Measurements from ENCODE around the gene OR5I1. TPM values are rescaled to one million over a fixed set of nuclear protein-coding genes. Genes with fewer than 3 reads are reported as not detected.
A peak's percentile ranks its signal among the peaks of the same experiment; 100 is the strongest.

The OR5I1 gene
- total RNA-seq, 1 experiment from 2014 or later: not detected

GRCh38 chr11:55966391-55966790 is 30.2 kb upstream of the OR5I1 start:
- CTCF ChIA-PET: no interaction called here
- H3K4me3 Mint-ChIP-seq (ENCODE audit: unreplicated experiment): no peak overlapping the region
- peaks cover 41% of the 10 kb centered on the region for H3K9me3 Mint-ChIP-seq (ENCODE audit: unreplicated experiment)
- POLR2A ChIA-PET: no interaction called here
- H3K4me1 Mint-ChIP-seq (ENCODE audit: insufficient read depth, unreplicated experiment): no peaks in the 10 kb centered on the region
- no peak for TF ChIP-seq CTCF (IDR thresholded peaks at IDR 0.05; ENCODE audit: unreplicated experiment)
- no peaks in the 10 kb centered on the region for H3K27me3 Mint-ChIP-seq (ENCODE audit: insufficient read depth, unreplicated experiment)
- BruUV-seq (replicated peaks): no TSS peak
- H3K27ac Mint-ChIP-seq (ENCODE audit: low read depth, unreplicated experiment): no peak overlapping the region
- no peak for DNase-seq (ENCODE audit: unreplicated experiment)
- H3K36me3 Mint-ChIP-seq (ENCODE audit: insufficient read depth, unreplicated experiment): no peaks in the 10 kb centered on the region
- intact Hi-C loops (cut with micrococcal nuclease): no loop called here

GRCh38 chr11:55956521-55956920 is 20.3 kb upstream of the OR5I1 start:
- intact Hi-C loops (cut with micrococcal nuclease): no loop called here
- BruUV-seq (replicated peaks): no TSS peak
- TF ChIP-seq CTCF (IDR thresholded peaks at IDR 0.05; ENCODE audit: unreplicated experiment): no peak
- Mint-ChIP-seq H3K4me3 (ENCODE audit: unreplicated experiment) (no peak overlapping the region), H3K27ac (ENCODE audit: low read depth, unreplicated experiment) (no peak overlapping the region), H3K4me1 (ENCODE audit: insufficient read depth, unreplicated experiment) (no peaks in the 10 kb centered on the region), H3K36me3 (ENCODE audit: insufficient read depth, unreplicated experiment) (no peaks in the 10 kb centered on the region), H3K27me3 (ENCODE audit: insufficient read depth, unreplicated experiment) (no peaks in the 10 kb centered on the region), H3K9me3 (ENCODE audit: unreplicated experiment) (peaks cover 16% of the 10 kb centered on the region)
- no peak for DNase-seq (ENCODE audit: unreplicated experiment)
- ChIA-PET POLR2A (interaction anchor here (0.7 kb wide), 1 partner anchor 14 kb away, joined by 3 read pairs; no protein-coding TSS in a partner anchor), CTCF (no interaction called here)

GRCh38 chr11:55949330-55949729 is 13.1 kb upstream of the OR5I1 start:
- Mint-ChIP-seq H3K27me3 (ENCODE audit: insufficient read depth, unreplicated experiment) (no peaks in the 10 kb centered on the region), H3K4me1 (ENCODE audit: insufficient read depth, unreplicated experiment) (no peaks in the 10 kb centered on the region)
- BruUV-seq (replicated peaks): no TSS peak

GRCh38 chr11:55942785-55943392 is 6.7 kb upstream of the OR5I1 start:
- peak; percentile 23 for DNase-seq (ENCODE audit: unreplicated experiment)
- intact Hi-C loops (cut with micrococcal nuclease): loop anchor here (1.0 to 5.0 kb wide), 3 partner anchors 146 to 840 kb away; no protein-coding TSS in a partner anchor
- Mint-ChIP-seq H3K36me3 (ENCODE audit: insufficient read depth, unreplicated experiment) (no peaks in the 10 kb centered on the region), H3K9me3 (ENCODE audit: unreplicated experiment) (no peaks in the 10 kb centered on the region), H3K4me1 (ENCODE audit: insufficient read depth, unreplicated experiment) (no peaks in the 10 kb centered on the region), H3K4me3 (ENCODE audit: unreplicated experiment) (no peak overlapping the region), H3K27ac (ENCODE audit: low read depth, unreplicated experiment) (no peak overlapping the region), H3K27me3 (ENCODE audit: insufficient read depth, unreplicated experiment) (no peaks in the 10 kb centered on the region)
- BruUV-seq (replicated peaks): no TSS peak
- TF ChIP-seq CTCF (IDR thresholded peaks at IDR 0.05; ENCODE audit: unreplicated experiment): peak; percentile 48
- POLR2A ChIA-PET: no interaction called here
- CTCF ChIA-PET: interaction anchor here (0.7 kb wide), 1 partner anchor 25 kb away, joined by 3 read pairs; no protein-coding TSS in a partner anchor

More at GRCh38 chr11:55949330-55949729, 13.1 kb upstream of the OR5I1 start:
- TF ChIP-seq CTCF (IDR thresholded peaks at IDR 0.05; ENCODE audit: unreplicated experiment): no peak
- peaks cover 33% of the 10 kb centered on the region for H3K9me3 Mint-ChIP-seq (ENCODE audit: unreplicated experiment)
- CTCF ChIA-PET: interaction anchor here (0.7 to 0.9 kb wide), 3 partner anchors 8 to 1504 kb away, joined by 3 to 6 read pairs (median 4); no protein-coding TSS in a partner anchor
- no peaks in the 10 kb centered on the region for H3K36me3 Mint-ChIP-seq (ENCODE audit: insufficient read depth, unreplicated experiment)
- intact Hi-C loops (cut with micrococcal nuclease): no loop called here
- no peak overlapping the region for H3K4me3 Mint-ChIP-seq (ENCODE audit: unreplicated experiment)
- H3K27ac Mint-ChIP-seq (ENCODE audit: low read depth, unreplicated experiment): no peak overlapping the region
- POLR2A ChIA-PET: no interaction called here
- DNase-seq (ENCODE audit: unreplicated experiment): no peak
